ENCODE data around the gene POLR1H. TPM values are rescaled to one million over a fixed set of nuclear protein-coding genes. Genes with fewer than 3 reads are reported as not detected.

Gene POLR1H
- total RNA-seq, 1 donor from 2014 or later = 37.3 TPM

DNA sequence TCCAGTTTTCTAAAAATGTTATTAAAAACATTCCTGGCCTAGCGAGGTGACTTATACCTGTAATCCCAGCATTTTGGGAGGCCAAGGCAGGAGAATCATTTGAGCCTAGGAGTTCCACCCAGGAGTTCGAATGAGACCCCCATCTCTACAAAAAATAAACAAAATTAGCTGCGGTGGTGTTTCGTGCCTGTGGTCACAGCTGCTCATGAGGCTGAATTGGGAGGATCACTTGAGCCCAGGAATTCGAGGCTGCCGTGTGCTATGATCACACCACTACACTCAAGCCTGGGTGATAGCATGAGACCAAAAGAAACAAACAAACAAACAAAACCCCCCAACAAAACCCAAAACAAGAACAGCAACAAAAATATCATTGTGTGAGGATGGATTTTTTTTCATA, 19.8 kb upstream of the POLR1H start:
- H3K27ac Mint-ChIP-seq = no peak overlapping the region
- peaks cover 10% of the 10 kb centered on the region for H3K4me1 Mint-ChIP-seq (ENCODE audit: unreplicated experiment)
- H3K9me3 Mint-ChIP-seq = no peaks in the 10 kb centered on the region
- peaks cover 3% of the 10 kb centered on the region for H3K36me3 Mint-ChIP-seq
- no peaks in the 10 kb centered on the region for H3K27me3 Mint-ChIP-seq
- H3K4me3 Mint-ChIP-seq = no peak overlapping the region
- DNase-seq (ENCODE audit: extremely low spot score, unreplicated experiment) = no peak
- TF ChIP-seq, protein P1, sequence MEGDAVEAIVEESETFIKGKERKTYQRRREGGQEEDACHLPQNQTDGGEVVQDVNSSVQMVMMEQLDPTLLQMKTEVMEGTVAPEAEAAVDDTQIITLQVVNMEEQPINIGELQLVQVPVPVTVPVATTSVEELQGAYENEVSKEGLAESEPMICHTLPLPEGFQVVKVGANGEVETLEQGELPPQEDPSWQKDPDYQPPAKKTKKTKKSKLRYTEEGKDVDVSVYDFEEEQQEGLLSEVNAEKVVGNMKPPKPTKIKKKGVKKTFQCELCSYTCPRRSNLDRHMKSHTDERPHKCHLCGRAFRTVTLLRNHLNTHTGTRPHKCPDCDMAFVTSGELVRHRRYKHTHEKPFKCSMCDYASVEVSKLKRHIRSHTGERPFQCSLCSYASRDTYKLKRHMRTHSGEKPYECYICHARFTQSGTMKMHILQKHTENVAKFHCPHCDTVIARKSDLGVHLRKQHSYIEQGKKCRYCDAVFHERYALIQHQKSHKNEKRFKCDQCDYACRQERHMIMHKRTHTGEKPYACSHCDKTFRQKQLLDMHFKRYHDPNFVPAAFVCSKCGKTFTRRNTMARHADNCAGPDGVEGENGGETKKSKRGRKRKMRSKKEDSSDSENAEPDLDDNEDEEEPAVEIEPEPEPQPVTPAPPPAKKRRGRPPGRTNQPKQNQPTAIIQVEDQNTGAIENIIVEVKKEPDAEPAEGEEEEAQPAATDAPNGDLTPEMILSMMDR (conservative IDR thresholded peaks at IDR 0.05) = no peak

DNA sequence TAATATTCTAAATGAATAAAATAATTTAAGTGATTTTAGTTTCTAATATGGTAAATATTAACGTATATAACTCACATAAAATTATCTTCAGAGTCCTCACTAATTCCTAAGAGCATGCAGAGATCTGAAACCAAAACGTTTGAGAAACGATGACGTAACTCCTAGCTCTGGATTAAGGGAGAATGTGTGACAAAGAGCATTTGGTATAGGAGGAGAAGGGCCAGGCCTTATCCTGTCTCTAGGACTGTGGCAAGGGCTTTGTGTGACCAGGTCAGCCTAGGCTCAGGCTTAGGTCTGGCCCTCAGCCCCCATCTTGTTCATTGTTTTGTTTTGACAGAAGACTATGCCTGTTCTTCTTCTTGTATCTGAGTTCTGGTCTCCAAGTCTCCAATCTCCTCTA, 19.2 kb upstream of the POLR1H start:
- H3K27me3 Mint-ChIP-seq = no peaks in the 10 kb centered on the region
- DNase-seq (ENCODE audit: extremely low spot score, unreplicated experiment) = no peak
- no peak overlapping the region for H3K4me3 Mint-ChIP-seq
- H3K4me1 Mint-ChIP-seq (ENCODE audit: unreplicated experiment) = peaks cover 10% of the 10 kb centered on the region
- H3K27ac Mint-ChIP-seq = no peak overlapping the region
- peaks cover 3% of the 10 kb centered on the region for H3K36me3 Mint-ChIP-seq
- no peaks in the 10 kb centered on the region for H3K9me3 Mint-ChIP-seq
- TF ChIP-seq, protein P1 (conservative IDR thresholded peaks at IDR 0.05) = no peak

DNA sequence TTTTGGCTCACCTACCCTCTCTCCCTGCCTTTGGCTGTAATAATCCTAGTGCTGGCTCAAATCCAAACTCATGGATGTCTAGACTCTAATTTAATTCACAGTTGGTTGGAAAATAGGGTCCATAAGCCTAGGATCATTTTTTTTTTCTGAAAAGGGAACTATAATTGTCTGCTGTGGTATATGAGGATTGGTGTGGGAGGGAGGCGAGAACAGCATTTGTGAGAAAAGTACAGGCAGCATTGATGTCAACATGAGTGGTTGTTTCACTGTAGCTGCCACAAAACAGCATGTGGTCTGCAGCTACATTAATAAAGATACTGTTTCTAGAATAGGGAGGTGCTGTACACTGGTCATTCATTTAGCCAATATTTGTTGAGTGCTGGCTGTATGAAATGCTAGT, 18.6 kb upstream of the POLR1H start:
- no peaks in the 10 kb centered on the region for H3K27me3 Mint-ChIP-seq
- TF ChIP-seq, protein P1 (conservative IDR thresholded peaks at IDR 0.05) = no peak
- H3K27ac Mint-ChIP-seq = no peak overlapping the region
- H3K4me1 Mint-ChIP-seq (ENCODE audit: unreplicated experiment) = peaks cover 10% of the 10 kb centered on the region
- DNase-seq (ENCODE audit: extremely low spot score, unreplicated experiment) = no peak
- H3K4me3 Mint-ChIP-seq = no peak overlapping the region
- H3K36me3 Mint-ChIP-seq = no peaks in the 10 kb centered on the region
- H3K9me3 Mint-ChIP-seq = no peaks in the 10 kb centered on the region

DNA sequence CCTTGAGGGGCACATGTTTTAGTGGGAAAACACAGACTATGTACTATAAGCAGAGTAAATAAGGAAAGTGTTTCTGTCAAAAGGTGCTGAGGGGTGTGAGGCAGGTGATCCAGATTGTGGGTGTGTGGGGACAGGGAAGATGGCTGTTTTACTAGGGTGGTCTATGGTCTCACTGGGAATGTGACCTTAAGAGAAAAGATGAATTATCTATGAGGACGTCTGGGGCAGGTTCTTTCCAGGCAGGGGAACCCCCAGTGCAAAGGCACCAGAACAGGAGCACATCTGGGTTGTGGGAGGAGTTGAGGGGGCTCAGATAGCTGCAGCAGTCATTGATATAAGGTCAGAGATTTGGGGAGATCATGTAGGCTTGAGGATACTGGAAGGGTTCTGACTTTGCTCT, 18.2 kb upstream of the POLR1H start:
- Mint-ChIP-seq H3K9me3 (no peaks in the 10 kb centered on the region), H3K27me3 (no peaks in the 10 kb centered on the region), H3K36me3 (no peaks in the 10 kb centered on the region), H3K4me3 (no peak overlapping the region), H3K27ac (no peak overlapping the region), H3K4me1 (ENCODE audit: unreplicated experiment) (peaks cover 10% of the 10 kb centered on the region)
- TF ChIP-seq, protein P1 (conservative IDR thresholded peaks at IDR 0.05) = no peak
- DNase-seq (ENCODE audit: extremely low spot score, unreplicated experiment) = no peak

DNA sequence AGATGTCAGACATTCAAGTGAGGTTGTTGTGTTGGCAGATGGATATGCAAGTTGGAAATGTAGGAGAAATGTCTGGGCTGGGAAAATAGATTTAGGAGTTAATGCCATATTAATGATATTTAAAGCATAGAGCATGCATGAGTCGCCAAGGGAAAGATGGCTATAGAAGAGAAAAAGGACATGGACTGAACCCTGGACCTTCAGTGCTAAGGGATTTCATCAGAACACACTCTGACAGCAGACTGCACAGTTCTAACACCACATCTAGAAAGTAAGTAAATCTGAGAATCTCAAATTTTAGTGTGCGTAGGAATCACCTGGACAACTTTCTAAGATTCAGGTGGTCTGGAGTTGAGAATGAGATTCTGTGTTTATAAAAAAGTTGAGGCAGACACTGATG, 17.3 kb upstream of the POLR1H start:
- Mint-ChIP-seq H3K9me3 (no peaks in the 10 kb centered on the region), H3K27ac (no peak overlapping the region), H3K4me3 (no peak overlapping the region), H3K36me3 (no peaks in the 10 kb centered on the region), H3K27me3 (no peaks in the 10 kb centered on the region), H3K4me1 (ENCODE audit: unreplicated experiment) (peaks cover 10% of the 10 kb centered on the region)
- no peak for DNase-seq (ENCODE audit: extremely low spot score, unreplicated experiment)
- TF ChIP-seq, protein P1 (conservative IDR thresholded peaks at IDR 0.05) = no peak

DNA sequence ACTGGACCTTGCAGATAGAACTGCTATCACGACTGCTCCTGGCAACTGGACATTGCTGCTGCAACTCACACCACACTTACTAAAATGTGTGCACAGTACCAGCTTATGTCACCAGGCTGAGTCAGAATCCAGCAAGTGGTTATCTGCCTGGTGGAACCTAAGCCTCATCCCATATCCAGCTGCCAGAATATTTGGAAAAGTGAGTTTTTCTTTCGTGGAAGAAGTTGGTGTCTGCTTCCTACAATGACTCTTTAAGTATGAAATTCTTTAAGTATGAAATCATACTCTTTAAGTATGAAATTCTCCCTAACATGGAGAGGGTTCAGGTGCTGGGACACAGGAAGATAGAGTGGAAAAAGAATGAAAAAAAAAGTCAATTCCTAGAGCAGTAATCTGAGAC, 16.4 kb upstream of the POLR1H start:
- DNase-seq (ENCODE audit: extremely low spot score, unreplicated experiment) = no peak
- Mint-ChIP-seq H3K9me3 (no peaks in the 10 kb centered on the region), H3K36me3 (no peaks in the 10 kb centered on the region), H3K4me3 (no peak overlapping the region), H3K4me1 (ENCODE audit: unreplicated experiment) (peaks cover 10% of the 10 kb centered on the region), H3K27ac (no peak overlapping the region), H3K27me3 (no peaks in the 10 kb centered on the region)
- TF ChIP-seq, protein P1 (conservative IDR thresholded peaks at IDR 0.05) = no peak
